A673 (cell line): ENCODE measurements around the gene BET1.

ENCODE experiments used
- EZH2 ChIP-seq: fragments of 200-600 bp; sonication (generic); IDR thresholded peaks from 2 replicates; pipeline ENCODE4 v1.6.1; 2017; ENCODE audit warnings: borderline replicate concordance, low read depth, mild to moderate bottlenecking, mixed read lengths, antibody characterized with exemption, low read length; ENCODE audit not compliant: poor library complexity, severe bottlenecking
- TF ChIP-seq, protein P1 (sequence below): fragments of 300-800, 200-600 bp; sonication (generic); conservative IDR thresholded peaks from 2 replicates; pipeline ENCODE4 v1.5.1; 2017; ENCODE audit warnings: low read depth, mild to moderate bottlenecking, antibody characterized with exemption, low read length, moderate library complexity, mixed read lengths

DNA sequence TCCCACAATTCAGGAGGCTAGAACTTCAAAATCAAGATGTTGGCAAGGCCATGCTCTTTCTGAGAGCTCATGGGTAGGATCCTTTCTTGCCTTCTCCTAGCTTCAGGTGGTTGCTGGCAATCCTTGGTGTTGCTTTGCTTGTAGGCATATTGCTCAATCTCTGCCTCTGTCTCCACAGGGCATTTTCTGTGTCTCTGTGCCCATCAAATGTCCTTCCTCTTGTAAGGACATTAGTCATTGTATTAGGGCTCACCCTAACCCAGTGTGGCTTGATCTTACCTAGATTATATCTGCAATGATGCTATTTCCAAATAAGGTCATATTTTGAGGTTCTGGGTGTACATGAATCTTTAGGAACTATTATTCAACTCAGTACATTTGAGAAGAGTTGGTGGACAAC is 20.1 kb downstream of the BET1 start:
- TF ChIP-seq, protein P1, sequence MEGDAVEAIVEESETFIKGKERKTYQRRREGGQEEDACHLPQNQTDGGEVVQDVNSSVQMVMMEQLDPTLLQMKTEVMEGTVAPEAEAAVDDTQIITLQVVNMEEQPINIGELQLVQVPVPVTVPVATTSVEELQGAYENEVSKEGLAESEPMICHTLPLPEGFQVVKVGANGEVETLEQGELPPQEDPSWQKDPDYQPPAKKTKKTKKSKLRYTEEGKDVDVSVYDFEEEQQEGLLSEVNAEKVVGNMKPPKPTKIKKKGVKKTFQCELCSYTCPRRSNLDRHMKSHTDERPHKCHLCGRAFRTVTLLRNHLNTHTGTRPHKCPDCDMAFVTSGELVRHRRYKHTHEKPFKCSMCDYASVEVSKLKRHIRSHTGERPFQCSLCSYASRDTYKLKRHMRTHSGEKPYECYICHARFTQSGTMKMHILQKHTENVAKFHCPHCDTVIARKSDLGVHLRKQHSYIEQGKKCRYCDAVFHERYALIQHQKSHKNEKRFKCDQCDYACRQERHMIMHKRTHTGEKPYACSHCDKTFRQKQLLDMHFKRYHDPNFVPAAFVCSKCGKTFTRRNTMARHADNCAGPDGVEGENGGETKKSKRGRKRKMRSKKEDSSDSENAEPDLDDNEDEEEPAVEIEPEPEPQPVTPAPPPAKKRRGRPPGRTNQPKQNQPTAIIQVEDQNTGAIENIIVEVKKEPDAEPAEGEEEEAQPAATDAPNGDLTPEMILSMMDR = no peak
- no peak for TF ChIP-seq EZH2
